Esophagus muscularis mucosa (tissue), 4 donors: ENCODE data around the gene ASB15. TPM values are rescaled to one million over a fixed set of nuclear protein-coding genes. Genes with fewer than 3 reads are reported as not detected.

Experiments
- DNase-seq: peaks from one replicate; pipeline ENCODE4 v3.0.0-alpha.2; 2017; ENCODE audit errors: extremely low spot score
- H3K27ac ChIP-seq, 4 donors: fragments of 200-600 bp; sonication (generic); replicated peaks in 1 of 4; 1 replicate in 3 of 4; 2 replicates in 1 of 4; pipeline ENCODE4 v1.5.1; 2016 to 2019; ENCODE audit warnings: mild to moderate bottlenecking in 1 of 4
- H3K27me3 ChIP-seq, 4 donors: fragments of 200-600 bp; sonication (generic); one replicate each; pipeline versions ENCODE4 v1.5.1 to v1.6.0; 2016 to 2019
- H3K36me3 ChIP-seq, 4 donors: fragments of 200-600 bp; sonication (generic); one replicate each; pipeline ENCODE4 v1.5.1; 2016 to 2019
- H3K4me1 ChIP-seq, 4 donors: fragments of 200-600 bp; sonication (generic); one replicate each; pipeline ENCODE4 v1.5.1; 2016 to 2019
- H3K4me3 ChIP-seq, 4 donors: fragments of 200-600 bp; sonication (generic); 1 replicate in 2 of 4; 2 replicates in 2 of 4; pipeline ENCODE4 v1.5.1; 2016 to 2019; ENCODE audit warnings: mild to moderate bottlenecking in 4 of 4, moderate library complexity in 1 of 4
- H3K9me3 ChIP-seq, 4 donors: fragments of 200-600 bp; sonication (generic); 1 replicate in 3 of 4; 2 replicates in 1 of 4; pipeline ENCODE4 v1.5.1; 2016 to 2019
- CTCF ChIP-seq, 3 experiments: fragments of 200-600 bp in 2 of 3; fragments of 450-650 bp in 1 of 3; sonication (generic) in 2 of 3; IDR thresholded peaks; one replicate each; pipeline ENCODE4 v1.5.1; 2017 to 2019; ENCODE audit warnings: antibody characterized with exemption in 3 of 3, mild to moderate bottlenecking in 2 of 3, moderate library complexity in 1 of 3
- EP300 ChIP-seq: sonication (generic); formaldehyde crosslinking; IDR thresholded peaks from one replicate; pipeline ENCODE4 v1.6.1; 2017; ENCODE audit warnings: antibody characterized with exemption
- POLR2A ChIP-seq: fragments of 450-650 bp; IDR thresholded peaks from one replicate; pipeline ENCODE4 v1.6.1; 2017; ENCODE audit warnings: antibody characterized with exemption, moderate library complexity, mild to moderate bottlenecking, low read depth
- POLR2AphosphoS5 ChIP-seq, 2 donors: sonication (generic); formaldehyde crosslinking; IDR thresholded peaks; one replicate each; pipeline ENCODE4 v1.6.1; 2017; ENCODE audit warnings: antibody characterized with exemption in 2 of 2
- WGBS: methylation state at CpG from one replicate; pipeline ENCODE4 v1.1.5; 2018; 5-methylcytosine and 5-hydroxymethylcytosine counted together
- intact Hi-C: fragments of 100-400 bp; cut with DNase I; formaldehyde crosslinking; loops from one replicate; pipeline ENCODE4 v1.15.1; 2023
- total RNA-seq, 4 donors: library from RNA; depleted of rRNA; stranded (reverse); fragments of >200 nt; gene quantifications; one replicate each; pipeline versions ENCODE4 v1.1.0 to v1.2.1, GENCODE V29; 2016

ASB15 gene
- total RNA-seq, 4 donors from 2014 or later: not detected

GRCh38 chr7:123649964-123650363 is 48.3 kb downstream of the ASB15 start:
- Histone ChIP-seq H3K9me3 (no peaks in the 10 kb centered on the region), H3K27ac (no peak overlapping the region), H3K4me3 (no peak overlapping the region), H3K27me3 (no peaks in the 10 kb centered on the region), H3K36me3 (no peaks in the 10 kb centered on the region), H3K4me1 (peaks cover 0 to 11% (median 0%) of the 10 kb centered on the region in 4 donors)
- intact Hi-C loops: no loop called here
- no peak for DNase-seq
- no peak for TF ChIP-seq EP300
- 89% methylated on average over 2 of the region's 2 CpGs for WGBS

- no peaks in the 10 kb centered on the region for H3K9me3 ChIP-seq
- no peak for DNase-seq
- H3K27me3 ChIP-seq: no peaks in the 10 kb centered on the region
- intact Hi-C loops: no loop called here
- H3K4me1 ChIP-seq: peaks cover 0 to 11% (median 0%) of the 10 kb centered on the region in 4 donors
- no peak for TF ChIP-seq POLR2AphosphoS5 (IDR thresholded peaks at IDR 0.05)
- no peak for TF ChIP-seq CTCF (IDR thresholded peaks at IDR 0.05)
- TF ChIP-seq POLR2A: no peak
- TF ChIP-seq EP300: no peak
- no peak overlapping the region for H3K27ac ChIP-seq
- H3K36me3 ChIP-seq: no peaks in the 10 kb centered on the region
- 63% methylated on average over 2 of the region's 2 CpGs for WGBS
- no peak overlapping the region for H3K4me3 ChIP-seq
Observed at GRCh38 chr7:123650595-123650994, 49.0 kb downstream of the ASB15 start.

GRCh38 chr7:123652406-123652805 is 50.8 kb downstream of the ASB15 start:
- DNase-seq: no peak
- WGBS: 91% methylated on average over 1 of the region's 1 CpG
- no peak overlapping the region for H3K4me3 ChIP-seq
- H3K36me3 ChIP-seq: no peaks in the 10 kb centered on the region
- no peak overlapping the region for H3K27ac ChIP-seq
- no peak for TF ChIP-seq CTCF (IDR thresholded peaks at IDR 0.05)
- no peak for TF ChIP-seq POLR2AphosphoS5 (IDR thresholded peaks at IDR 0.05)
- TF ChIP-seq EP300: no peak
- TF ChIP-seq POLR2A: no peak
- intact Hi-C loops: no loop called here
- peaks cover 0 to 11% (median 0%) of the 10 kb centered on the region in 4 donors for H3K4me1 ChIP-seq
- H3K9me3 ChIP-seq: no peaks in the 10 kb centered on the region
- no peaks in the 10 kb centered on the region for H3K27me3 ChIP-seq

GRCh38 chr7:123653162-123653561 is 51.5 kb downstream of the ASB15 start:
- H3K27ac ChIP-seq: no peak overlapping the region
- WGBS: 91% methylated on average over 6 of the region's 6 CpGs

GRCh38 chr7:123655614-123656013 is 54.0 kb downstream of the ASB15 start, which contains the start of gene LMOD2:
TSS of gene LMOD2 (plus strand) at chr7:123655866. CDS start at chr7:123655964, 98 bp downstream.
- DNase-seq: no peak

More at GRCh38 chr7:123653162-123653561, 51.5 kb downstream of the ASB15 start:
- peaks cover 0 to 11% (median 0%) of the 10 kb centered on the region in 4 donors for H3K4me1 ChIP-seq
- peaks cover 0 to 1% (median 0%) of the 10 kb centered on the region in 4 donors for H3K36me3 ChIP-seq
- no peak for DNase-seq
- H3K27me3 ChIP-seq: no peaks in the 10 kb centered on the region
- intact Hi-C loops: no loop called here
- H3K4me3 ChIP-seq: no peak overlapping the region
- TF ChIP-seq POLR2AphosphoS5 (IDR thresholded peaks at IDR 0.05) (no peak), POLR2A (no peak), CTCF (IDR thresholded peaks at IDR 0.05) (no peak), EP300 (no peak)
- no peaks in the 10 kb centered on the region for H3K9me3 ChIP-seq

More at GRCh38 chr7:123655614-123656013, 54.0 kb downstream of the ASB15 start, which contains the start of gene LMOD2:
- no peak within 1 kb of the TSS for H3K4me3 ChIP-seq
- 78% methylated on average over 6 of the region's 6 CpGs for WGBS
- intact Hi-C loops: no loop called here
- no peaks in the 10 kb centered on the region for H3K27me3 ChIP-seq
- no peaks in the 10 kb centered on the region for H3K9me3 ChIP-seq
- no peak within 1 kb of the TSS for H3K27ac ChIP-seq
- H3K4me1 ChIP-seq: peaks cover 0 to 11% (median 0%) of the 10 kb centered on the region in 4 donors
- no peak for TF ChIP-seq POLR2AphosphoS5 (IDR thresholded peaks at IDR 0.05)
- no peak for TF ChIP-seq POLR2A
- TF ChIP-seq EP300: no peak
- no peak for TF ChIP-seq CTCF (IDR thresholded peaks at IDR 0.05)
- H3K36me3 ChIP-seq: peaks cover 0 to 22% (median 0%) of the 10 kb centered on the region in 4 donors
